Peyer's patch (tissue), 4 donors: ENCODE data around the gene ZNF609. TPM values are rescaled to one million over a fixed set of nuclear protein-coding genes. Genes with fewer than 3 reads are reported as not detected.

Experiments used
- DNase-seq, 3 donors: peaks; one replicate each; pipeline ENCODE4 v3.0.0-alpha.2; 2017 to 2019
- H3K27ac ChIP-seq, 4 donors: fragments of 200-600 bp; sonication (generic); one replicate each; pipeline ENCODE4 v1.5.1; 2016 to 2019
- H3K27me3 ChIP-seq, 2 donors: fragments of 200-600 bp; sonication (generic); one replicate each; pipeline ENCODE4 v1.5.1; 2019
- H3K36me3 ChIP-seq, 3 donors: fragments of 200-600 bp; sonication (generic); one replicate each; pipeline ENCODE4 v1.5.1; 2016 to 2019
- H3K4me1 ChIP-seq, 4 donors: fragments of 200-600 bp; sonication (generic); one replicate each; pipeline ENCODE4 v1.5.1; 2016 to 2019
- H3K4me3 ChIP-seq, 4 donors: fragments of 200-600 bp; sonication (generic); 1 replicate in 3 of 4; 2 replicates in 1 of 4; pipeline ENCODE4 v1.5.1; 2016 to 2019; ENCODE audit warnings: mild to moderate bottlenecking in 1 of 4
- H3K9me3 ChIP-seq, 4 donors: fragments of 200-600 bp; sonication (generic); one replicate each; pipeline ENCODE4 v1.5.1; 2016 to 2019; ENCODE audit warnings: mild to moderate bottlenecking in 1 of 4
- POLR2A ChIP-seq, 2 donors: fragments of 450-650 bp; IDR thresholded peaks; one replicate each; pipeline ENCODE4 v1.5.1; 2017; ENCODE audit warnings: antibody characterized with exemption in 2 of 2, mild to moderate bottlenecking in 2 of 2, moderate library complexity in 2 of 2
- total RNA-seq, 4 donors: library from RNA; depleted of rRNA; stranded (reverse); fragments of >200 nt; gene quantifications; one replicate each; pipeline ENCODE4 v1.1.0, GENCODE V29; 2016
- TF ChIP-seq, protein P1 (sequence below), 6 experiments: fragments of 450-650 bp in 4 of 6; fragments of 200-600 bp in 2 of 6; sonication (generic) in 1 of 6; IDR thresholded peaks; one replicate each; pipeline ENCODE4 v1.5.1; 2017 to 2019; ENCODE audit warnings: antibody characterized with exemption in 6 of 6, mild to moderate bottlenecking in 3 of 6, moderate library complexity in 1 of 6

ZNF609 gene
- total RNA-seq, 4 donors from 2014 or later: 22.1 to 57.8 (median 36.0) TPM

- no peak overlapping the region for H3K27ac ChIP-seq
- no peaks in the 10 kb centered on the region for H3K9me3 ChIP-seq
- no peak overlapping the region for H3K4me3 ChIP-seq
- peaks cover 0 to 5% (median 2%) of the 10 kb centered on the region in 4 donors for H3K4me1 ChIP-seq
- H3K27me3 ChIP-seq: no peaks in the 10 kb centered on the region
- no peaks in the 10 kb centered on the region for H3K36me3 ChIP-seq
- no peak for DNase-seq
- TF ChIP-seq, protein P1, sequence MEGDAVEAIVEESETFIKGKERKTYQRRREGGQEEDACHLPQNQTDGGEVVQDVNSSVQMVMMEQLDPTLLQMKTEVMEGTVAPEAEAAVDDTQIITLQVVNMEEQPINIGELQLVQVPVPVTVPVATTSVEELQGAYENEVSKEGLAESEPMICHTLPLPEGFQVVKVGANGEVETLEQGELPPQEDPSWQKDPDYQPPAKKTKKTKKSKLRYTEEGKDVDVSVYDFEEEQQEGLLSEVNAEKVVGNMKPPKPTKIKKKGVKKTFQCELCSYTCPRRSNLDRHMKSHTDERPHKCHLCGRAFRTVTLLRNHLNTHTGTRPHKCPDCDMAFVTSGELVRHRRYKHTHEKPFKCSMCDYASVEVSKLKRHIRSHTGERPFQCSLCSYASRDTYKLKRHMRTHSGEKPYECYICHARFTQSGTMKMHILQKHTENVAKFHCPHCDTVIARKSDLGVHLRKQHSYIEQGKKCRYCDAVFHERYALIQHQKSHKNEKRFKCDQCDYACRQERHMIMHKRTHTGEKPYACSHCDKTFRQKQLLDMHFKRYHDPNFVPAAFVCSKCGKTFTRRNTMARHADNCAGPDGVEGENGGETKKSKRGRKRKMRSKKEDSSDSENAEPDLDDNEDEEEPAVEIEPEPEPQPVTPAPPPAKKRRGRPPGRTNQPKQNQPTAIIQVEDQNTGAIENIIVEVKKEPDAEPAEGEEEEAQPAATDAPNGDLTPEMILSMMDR (IDR thresholded peaks at IDR 0.05): no peak
- no peak for TF ChIP-seq POLR2A (IDR thresholded peaks at IDR 0.05)
These were observed 108.4 kb downstream of the ZNF609 start for GRCh38 chr15:64568765-64569164.

- Histone ChIP-seq H3K27ac (peak overlapping the region in 2 of 4 donors; percentile 21 to 61), H3K27me3 (no peaks in the 10 kb centered on the region), H3K36me3 (no peaks in the 10 kb centered on the region), H3K9me3 (no peaks in the 10 kb centered on the region), H3K4me1 (peaks cover 0 to 12% (median 2%) of the 10 kb centered on the region in 4 donors), H3K4me3 (no peak overlapping the region)
- TF ChIP-seq, protein P1 (IDR thresholded peaks at IDR 0.05): no peak
- no peak for TF ChIP-seq POLR2A (IDR thresholded peaks at IDR 0.05)
- no peak for DNase-seq
These were observed 111.5 kb downstream of the ZNF609 start for GRCh38 chr15:64571857-64572291.

DNA sequence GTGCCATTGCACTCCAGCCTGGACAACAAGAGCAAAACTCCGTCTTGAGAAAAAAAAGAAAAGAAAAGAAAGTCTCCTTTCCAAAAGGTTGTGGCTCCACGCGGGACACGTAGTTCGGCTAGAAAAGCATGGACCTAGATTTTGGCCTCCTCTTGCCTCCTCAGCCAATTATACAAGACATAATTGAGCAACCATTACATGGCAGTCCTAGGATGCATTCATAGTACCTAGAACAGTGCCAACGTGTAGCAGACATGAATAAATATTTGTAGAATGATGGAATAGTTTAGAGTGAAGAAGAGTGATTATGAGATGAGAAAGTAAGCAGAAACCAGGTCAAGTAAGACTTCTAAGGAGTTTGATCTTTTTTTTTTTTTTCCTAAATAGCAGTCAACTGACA is 112.5 kb downstream of the ZNF609 start:
- H3K4me1 ChIP-seq: peaks cover 0 to 12% (median 2%) of the 10 kb centered on the region in 4 donors
- no peak overlapping the region for H3K4me3 ChIP-seq

GRCh38 chr15:64574301-64575017 is 114.1 kb downstream of the ZNF609 start:
- no peaks in the 10 kb centered on the region for H3K36me3 ChIP-seq
- H3K27me3 ChIP-seq: no peaks in the 10 kb centered on the region
- H3K4me1 ChIP-seq: peaks cover 0 to 12% (median 0%) of the 10 kb centered on the region in 4 donors
- TF ChIP-seq, protein P1 (IDR thresholded peaks at IDR 0.05): no peak
- TF ChIP-seq POLR2A (IDR thresholded peaks at IDR 0.05): no peak
- DNase-seq: no peak
- H3K27ac ChIP-seq: no peak overlapping the region
- H3K9me3 ChIP-seq: no peaks in the 10 kb centered on the region
- no peak overlapping the region for H3K4me3 ChIP-seq

More for the DNA sequence above, 112.5 kb downstream of the ZNF609 start:
- Histone ChIP-seq H3K27ac (no peak overlapping the region), H3K36me3 (no peaks in the 10 kb centered on the region), H3K9me3 (no peaks in the 10 kb centered on the region), H3K27me3 (no peaks in the 10 kb centered on the region)
- TF ChIP-seq, protein P1 (IDR thresholded peaks at IDR 0.05): no peak
- TF ChIP-seq POLR2A (IDR thresholded peaks at IDR 0.05): no peak
- no peak for DNase-seq

GRCh38 chr15:64580696-64581407 is 120.5 kb downstream of the ZNF609 start:
- H3K27me3 ChIP-seq: no peaks in the 10 kb centered on the region
- no peak overlapping the region for H3K4me3 ChIP-seq
- no peak for TF ChIP-seq POLR2A (IDR thresholded peaks at IDR 0.05)
- TF ChIP-seq, protein P1 (IDR thresholded peaks at IDR 0.05): no peak
- H3K36me3 ChIP-seq: no peaks in the 10 kb centered on the region
- no peaks in the 10 kb centered on the region for H3K4me1 ChIP-seq
- no peak for DNase-seq
- H3K27ac ChIP-seq: no peak overlapping the region
- H3K9me3 ChIP-seq: peaks cover 0 to 4% (median 0%) of the 10 kb centered on the region in 4 donors
